Measurements from ENCODE around the gene PHLDB3. TPM values are rescaled to one million over a fixed set of nuclear protein-coding genes. Genes with fewer than 3 reads are reported as not detected.
A peak's percentile ranks its signal among the peaks of the same experiment; 100 is the strongest.

The PHLDB3 gene
- total and polyA plus RNA-seq, 2 donors (not counting 3 experiments of a cell fraction or from before 2014, with no cell fraction given), result 5.5 to 12.0 TPM

- Histone ChIP-seq H3K9me3 (replicated peaks; ENCODE audit: control insufficient read depth, insufficient read depth, low read length) (no peaks in the 10 kb centered on the region), H3K4me2 (ENCODE audit: insufficient read depth, low read length) (no peak within 1 kb of the TSS), H3K27me3 (ENCODE audit: control insufficient read depth in 2 of 2, insufficient read depth in 2 of 2, low read length in 2 of 2) (no peaks in the 10 kb centered on the region), H3K4me3 (replicated peaks in 1 of 3; ENCODE audit: insufficient read depth in 1 of 3, low read depth in 1 of 3, low read length in 3 of 3) (no peak within 1 kb of the TSS), H3K36me3 (ENCODE audit: control insufficient read depth in 2 of 2, extremely low read depth in 1 of 2, insufficient read depth in 2 of 2, low read length in 2 of 2) (no peaks in the 10 kb centered on the region), H3K27ac (ENCODE audit: insufficient read depth, low read depth, low read length) (no peak within 1 kb of the TSS), H4K20me1 (replicated peaks; ENCODE audit: control insufficient read depth, extremely low read depth, insufficient read depth, low read length) (no peaks in the 10 kb centered on the region), H3K9me1 (replicated peaks; ENCODE audit: control insufficient read depth, extremely low read depth, insufficient read depth, low read length) (no peaks in the 10 kb centered on the region), H3K4me1 (ENCODE audit: control insufficient read depth, extremely low read depth, insufficient read depth, low read length) (peaks cover 23% of the 10 kb centered on the region), H3K9ac (replicated peaks; ENCODE audit: extremely low read depth, insufficient read depth, low read length) (no peak within 1 kb of the TSS), H3K79me2 (ENCODE audit: control insufficient read depth, insufficient read depth, low read length) (no peaks in the 10 kb centered on the region), H2AFZ (ENCODE audit: low read depth, low read length) (peak within 1 kb of the TSS; percentile 98)
- TF ChIP-seq EZH2 (IDR thresholded peaks at IDR 0.05; ENCODE audit: borderline replicate concordance, low read depth, low read length, severe bottlenecking), result no peak
- no peak for TF ChIP-seq JUN (IDR thresholded peaks at IDR 0.05; ENCODE audit: borderline replicate concordance, insufficient read depth, insufficient read length, low read depth)
- TF ChIP-seq POLR2AphosphoS5 (IDR thresholded peaks at IDR 0.05; ENCODE audit: insufficient read depth, low read depth, low read length), result no peak
- TF ChIP-seq, protein P1, sequence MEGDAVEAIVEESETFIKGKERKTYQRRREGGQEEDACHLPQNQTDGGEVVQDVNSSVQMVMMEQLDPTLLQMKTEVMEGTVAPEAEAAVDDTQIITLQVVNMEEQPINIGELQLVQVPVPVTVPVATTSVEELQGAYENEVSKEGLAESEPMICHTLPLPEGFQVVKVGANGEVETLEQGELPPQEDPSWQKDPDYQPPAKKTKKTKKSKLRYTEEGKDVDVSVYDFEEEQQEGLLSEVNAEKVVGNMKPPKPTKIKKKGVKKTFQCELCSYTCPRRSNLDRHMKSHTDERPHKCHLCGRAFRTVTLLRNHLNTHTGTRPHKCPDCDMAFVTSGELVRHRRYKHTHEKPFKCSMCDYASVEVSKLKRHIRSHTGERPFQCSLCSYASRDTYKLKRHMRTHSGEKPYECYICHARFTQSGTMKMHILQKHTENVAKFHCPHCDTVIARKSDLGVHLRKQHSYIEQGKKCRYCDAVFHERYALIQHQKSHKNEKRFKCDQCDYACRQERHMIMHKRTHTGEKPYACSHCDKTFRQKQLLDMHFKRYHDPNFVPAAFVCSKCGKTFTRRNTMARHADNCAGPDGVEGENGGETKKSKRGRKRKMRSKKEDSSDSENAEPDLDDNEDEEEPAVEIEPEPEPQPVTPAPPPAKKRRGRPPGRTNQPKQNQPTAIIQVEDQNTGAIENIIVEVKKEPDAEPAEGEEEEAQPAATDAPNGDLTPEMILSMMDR (IDR thresholded peaks at IDR 0.05; ENCODE audit: extremely low read depth in 1 of 2, insufficient read depth in 1 of 2, low read depth in 1 of 2, low read length in 2 of 2), result no peak
- TF ChIP-seq FOS (IDR thresholded peaks at IDR 0.05; ENCODE audit: borderline replicate concordance, insufficient read depth, low read length), result no peak
- TF ChIP-seq GATA2 (IDR thresholded peaks at IDR 0.05; ENCODE audit: insufficient read depth, insufficient read length, low read depth, low read length), result no peak
- TF ChIP-seq MYC (IDR thresholded peaks at IDR 0.05; ENCODE audit: low read depth, low read length), result no peak
- no peak for TF ChIP-seq MAX (IDR thresholded peaks at IDR 0.05; ENCODE audit: insufficient read depth, insufficient read length)
- TF ChIP-seq POLR2A (IDR thresholded peaks at IDR 0.05; ENCODE audit: low read depth, low read length), result no peak
- ChIA-PET POLR2A (no interaction called here), CTCF (interaction anchor here (1.2 kb wide), 1 partner anchor 18 kb away, joined by 3 read pairs; no protein-coding TSS in a partner anchor)
- FAIRE-seq, result no peak
- intact Hi-C loops (cut with micrococcal nuclease) (no loop called here), dilution Hi-C loops (cut with MboI; ENCODE audit: extremely low pct_ligation_motif_present, low sequenced_read_pairs) (no loop called here)
- DNase-seq (ENCODE audit: low read depth, low spot score), result no peak
- BruUV-seq (replicated peaks), result no TSS peak
Observed at GRCh38 chr19:43465468-43466120, 39.0 kb downstream of the PHLDB3 start, which contains the start of gene LYPD3. LYPD3 (minus strand) TSS chr19:43465608; CDS start chr19:43465571, 37 bp downstream.
